Iris pigment epithelial cell (primary cell): Measurements from ENCODE around the gene CBLB.
A peak's percentile ranks its signal among the peaks of the same experiment; 100 is the strongest.

ENCODE experiments used
- DNase-seq: peaks from one replicate; pipeline ENCODE4 v3.0.0-alpha.2; 2011; ENCODE audit warnings: low read depth

The CBLB gene

DNA sequence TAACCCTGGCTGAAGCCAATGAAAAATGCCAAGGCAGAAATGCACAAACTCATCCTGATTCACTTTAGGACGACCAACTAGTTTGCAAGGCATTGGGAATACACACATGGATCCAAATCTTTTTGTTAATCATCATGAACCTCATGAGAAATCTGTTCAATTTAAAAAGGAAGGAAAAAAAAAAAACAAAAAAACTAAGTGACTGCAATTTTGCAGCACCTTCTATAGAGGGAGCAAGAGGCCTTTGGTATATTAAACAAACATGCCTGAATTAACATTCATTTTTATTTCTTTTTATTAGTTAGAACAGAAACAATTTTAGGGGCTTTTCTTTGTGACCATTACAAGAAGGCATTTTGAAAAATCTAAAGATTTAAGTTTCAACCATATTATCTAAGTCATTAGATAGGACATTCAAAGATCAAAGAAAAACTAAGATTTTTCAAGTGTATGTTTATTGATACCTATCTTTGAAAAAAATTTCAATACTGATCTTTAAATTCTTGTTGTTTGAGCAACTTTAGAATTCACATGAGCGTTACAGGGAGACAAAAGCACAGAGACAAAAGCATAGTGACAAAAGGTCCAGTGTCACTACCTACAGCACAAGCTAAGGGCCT is 182.4 kb downstream of the CBLB start:
- DNase-seq, result peak; percentile 47

DNA sequence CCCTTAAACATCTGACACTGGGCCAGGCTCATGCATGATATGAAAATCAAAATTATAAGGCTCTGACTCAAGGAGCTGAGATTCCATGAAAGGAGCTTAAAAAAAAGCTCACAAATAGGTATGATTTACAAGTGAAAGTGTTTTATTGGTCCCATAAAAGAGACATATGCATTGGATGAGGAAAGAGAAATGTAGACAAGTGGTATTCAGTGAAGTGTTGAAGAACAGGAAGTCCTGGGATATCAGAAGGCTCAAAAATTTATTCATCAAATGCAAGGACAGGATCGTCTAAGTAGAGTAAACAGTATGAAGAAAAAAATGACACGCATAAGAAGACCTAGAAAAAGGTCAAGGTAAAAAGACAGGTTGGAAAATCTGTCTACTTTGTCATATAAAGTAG is 188.9 kb downstream of the CBLB start:
- no peak for DNase-seq

DNA sequence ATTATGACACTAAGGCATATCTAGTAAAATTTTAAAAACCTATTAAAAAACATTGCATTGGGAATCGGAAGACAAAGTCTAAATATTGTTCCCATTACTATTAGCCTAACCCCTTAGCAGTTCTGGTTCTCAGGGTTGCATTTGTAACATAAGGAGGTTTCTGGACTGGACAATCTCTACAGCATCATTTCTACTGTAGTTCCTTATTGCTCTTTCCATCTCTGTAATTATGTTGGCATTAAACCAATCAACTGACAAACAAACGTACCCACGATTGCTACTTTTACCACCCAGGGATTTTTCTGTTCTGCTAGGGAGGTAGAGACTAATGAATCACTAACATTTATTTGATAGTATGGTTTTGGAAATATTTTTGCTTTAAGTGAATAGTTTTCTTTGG is 190.8 kb downstream of the CBLB start:
- no peak for DNase-seq

DNA sequence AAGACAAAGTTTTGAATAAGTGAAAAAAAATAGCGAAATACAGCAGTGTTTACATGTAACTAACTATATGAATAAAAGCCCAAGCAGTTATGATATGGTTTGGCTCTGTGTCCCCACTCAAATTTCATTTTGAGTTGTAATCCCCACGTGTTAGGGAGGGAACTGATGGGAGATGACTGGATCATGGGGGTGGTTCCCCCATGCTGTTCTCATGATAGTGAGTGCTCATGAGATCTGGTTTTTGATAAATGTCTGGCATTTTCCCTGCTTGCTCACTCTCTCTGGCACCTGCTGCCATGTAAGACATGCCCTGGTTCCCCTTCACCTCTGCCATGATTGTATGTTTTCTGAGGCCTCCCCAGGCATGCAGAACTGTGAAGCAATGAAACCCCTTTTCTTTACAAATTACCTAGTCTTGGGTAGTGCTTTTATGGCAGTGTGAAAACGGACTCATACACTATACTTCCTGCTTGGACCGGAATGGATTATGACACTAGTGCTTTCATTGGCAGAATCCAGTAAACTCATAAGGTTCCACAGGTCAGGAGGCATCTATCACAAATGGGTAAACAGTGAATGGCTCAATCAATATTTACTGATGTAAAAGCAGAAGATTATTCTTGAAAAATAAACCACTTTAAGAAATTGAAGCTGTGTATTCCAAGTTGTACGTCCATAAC is 192.1 kb downstream of the CBLB start:
- no peak for DNase-seq

DNA sequence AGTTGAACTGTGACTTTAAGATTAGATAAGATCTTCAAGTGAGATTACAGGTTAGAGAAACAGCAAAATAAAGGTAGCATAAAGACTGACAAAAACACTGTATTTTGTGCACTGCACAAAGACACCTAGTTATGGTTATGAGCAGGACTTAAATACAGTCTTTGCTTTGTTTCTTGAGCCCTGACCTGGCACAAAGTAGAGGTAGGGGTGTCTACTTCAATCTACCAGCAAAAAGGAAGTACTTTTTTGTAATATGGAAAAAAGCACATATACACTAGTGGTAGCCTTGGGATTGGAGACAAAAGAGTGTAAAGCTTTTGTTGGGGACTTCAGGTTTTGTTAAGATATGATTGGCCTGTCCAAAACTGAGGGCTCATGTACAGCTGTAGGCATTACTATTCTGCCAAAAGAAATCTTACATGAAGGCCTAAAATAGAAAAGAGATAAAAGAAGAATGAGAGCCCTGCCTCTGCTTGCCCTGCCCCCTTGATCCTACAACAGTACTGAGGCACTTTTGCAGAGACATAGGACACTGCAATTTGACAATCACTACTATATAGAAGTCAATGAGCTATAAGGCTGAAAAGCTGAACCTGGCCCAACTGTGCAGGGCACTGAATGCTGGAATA is 194.3 kb downstream of the CBLB start:
- no peak for DNase-seq

DNA sequence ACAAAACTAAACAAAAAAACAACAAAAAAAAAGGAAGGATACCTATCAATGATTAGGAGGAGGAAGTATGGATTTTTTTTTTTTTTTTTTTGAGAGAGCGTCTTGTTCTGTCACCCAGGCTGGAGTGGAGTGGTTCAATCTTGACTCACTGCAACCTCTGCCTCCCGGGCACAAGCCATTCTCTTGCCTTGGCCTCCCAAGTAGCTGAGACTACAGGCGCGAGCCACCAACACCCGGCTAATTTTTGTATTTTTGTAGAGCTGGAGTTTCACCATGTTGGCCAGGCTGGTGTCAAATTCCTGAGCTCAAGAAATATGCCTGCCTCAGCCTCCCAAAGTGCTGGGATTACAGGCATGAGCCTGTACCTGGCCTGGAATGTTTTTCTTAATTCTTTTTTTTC is 195.8 kb downstream of the CBLB start:
- DNase-seq, result no peak

DNA sequence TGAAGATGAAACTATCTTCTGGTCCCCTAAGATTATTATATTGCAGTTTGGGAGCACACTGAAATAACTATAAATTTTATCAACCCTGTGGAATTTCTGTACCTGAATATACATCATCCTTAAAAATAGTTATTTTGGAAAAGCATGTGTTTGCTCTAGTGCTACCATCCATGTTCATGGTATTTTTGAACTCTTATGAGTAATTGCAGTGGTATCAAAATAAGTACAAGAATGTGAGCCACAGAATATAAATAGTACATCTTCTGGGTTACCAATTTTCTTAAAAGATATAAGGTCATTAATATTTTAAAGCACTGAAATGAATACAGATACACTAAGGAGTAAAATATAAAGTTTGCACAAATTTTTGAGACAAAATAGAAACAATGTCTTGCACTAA is 206.5 kb downstream of the CBLB start:
- DNase-seq, result peak; percentile 44

DNA sequence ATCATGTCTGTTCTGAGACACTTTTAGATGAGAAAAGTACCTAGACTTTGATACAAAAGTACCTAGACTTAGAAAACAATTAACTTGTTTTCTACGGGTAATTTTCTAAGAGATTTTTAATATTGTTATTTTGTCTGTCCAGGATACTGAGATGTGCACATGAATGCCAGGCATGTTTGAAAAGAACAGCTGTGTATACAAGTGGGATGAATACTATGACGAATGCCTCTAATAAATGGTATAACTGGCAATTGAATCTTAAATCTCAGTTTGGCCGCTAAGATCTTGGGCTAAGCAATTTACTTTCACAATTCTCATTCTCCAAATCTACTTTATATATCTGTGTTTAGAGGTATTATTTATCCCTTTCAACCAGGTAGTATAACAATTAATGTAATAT is 207.4 kb downstream of the CBLB start:
- DNase-seq, result no peak

DNA sequence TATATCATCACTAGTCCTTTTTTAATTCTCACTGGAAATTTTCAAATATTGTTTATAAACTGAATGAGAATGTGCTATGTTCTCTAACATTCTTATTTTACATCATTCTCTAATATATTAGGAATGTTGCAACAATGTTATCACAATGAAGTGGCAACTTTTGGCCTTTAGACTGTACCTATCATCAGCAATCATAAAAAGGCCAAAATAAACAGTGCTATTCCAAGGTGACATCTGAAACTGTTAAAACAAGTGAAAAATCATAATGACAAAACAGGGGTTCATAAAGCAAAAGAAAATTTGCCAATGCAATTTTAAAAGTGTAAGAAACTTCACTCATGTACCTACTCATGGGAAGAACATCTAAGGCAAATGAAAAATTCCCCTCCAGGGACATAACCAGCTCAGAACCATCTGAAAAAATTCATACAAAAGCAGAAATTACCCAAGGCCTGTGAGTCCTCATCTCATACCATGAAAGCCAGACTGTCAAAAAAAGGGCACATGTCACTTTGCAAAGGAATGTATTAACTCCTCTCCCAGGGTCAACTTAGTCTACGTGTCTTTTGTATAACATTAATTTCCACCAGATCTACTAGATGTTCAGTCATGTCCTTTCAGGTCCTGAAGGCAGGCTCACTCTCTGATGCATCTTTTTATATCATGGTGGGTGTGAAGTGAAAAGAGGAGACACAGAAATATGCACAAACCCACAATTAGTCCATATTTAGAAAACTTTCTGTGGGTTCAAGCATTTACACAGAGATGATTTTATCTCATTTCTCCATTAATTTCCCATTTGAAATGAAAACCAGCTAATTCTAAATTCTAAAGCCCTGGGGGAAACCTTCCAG is 211.9 kb downstream of the CBLB start:
- DNase-seq, result no peak

DNA sequence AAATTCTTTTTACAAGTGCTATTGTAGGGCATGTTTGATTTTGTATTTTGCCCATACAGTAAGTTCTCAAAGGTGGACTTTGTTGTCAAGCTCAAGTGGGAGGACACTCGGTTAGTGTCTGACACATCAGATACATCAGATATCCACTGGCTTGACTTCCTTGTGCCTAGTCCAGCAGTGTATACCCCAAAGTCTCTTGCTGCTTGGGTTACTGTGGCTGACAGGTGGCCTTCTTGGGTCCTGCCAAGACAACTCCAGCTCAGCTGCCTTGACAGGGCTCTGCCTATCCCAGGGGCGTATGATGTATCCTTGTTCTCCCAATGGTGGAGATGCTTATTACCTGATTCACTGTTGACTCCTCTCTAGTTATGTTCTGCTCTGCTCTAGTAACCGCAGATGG is 214.9 kb downstream of the CBLB start:
- no peak for DNase-seq

DNA sequence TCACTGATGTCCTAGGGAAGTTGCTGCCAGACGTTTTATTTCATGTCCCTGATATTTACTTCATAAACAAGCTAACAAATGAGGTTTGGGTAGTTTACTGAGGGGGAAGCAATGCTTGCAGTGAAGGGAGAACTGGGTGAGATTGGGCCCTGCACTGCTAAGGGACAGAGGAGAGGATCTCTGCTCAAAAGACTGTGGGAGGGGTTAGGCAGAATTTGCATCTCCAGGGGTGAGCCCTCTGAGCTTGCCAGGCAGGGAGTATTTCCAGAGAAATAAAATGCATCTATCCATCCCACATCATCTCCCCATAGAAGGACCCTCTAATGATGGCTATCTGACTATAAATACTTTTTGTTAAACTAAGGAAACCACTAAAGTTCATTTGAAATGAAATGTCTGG is 215.6 kb downstream of the CBLB start:
- no peak for DNase-seq

DNA sequence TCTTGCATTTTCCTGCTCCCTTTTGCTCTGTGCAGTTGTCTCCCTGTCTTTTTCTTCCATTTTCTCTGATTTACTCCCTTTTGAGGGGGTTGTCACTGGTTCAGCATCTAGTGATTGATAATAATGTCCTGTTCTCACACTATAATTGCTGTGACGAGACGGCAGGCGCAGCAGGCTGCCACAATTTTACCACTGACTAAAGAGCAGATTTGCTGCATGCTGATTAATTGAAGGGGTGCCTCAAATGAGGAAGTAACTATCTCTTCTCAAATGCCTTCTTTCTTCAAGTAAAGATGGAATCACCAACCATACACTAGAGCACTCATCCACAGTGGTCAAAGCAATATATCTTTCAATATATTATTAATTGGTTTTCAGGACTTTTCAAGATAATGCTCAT is 219.3 kb downstream of the CBLB start:
- DNase-seq, result no peak

DNA sequence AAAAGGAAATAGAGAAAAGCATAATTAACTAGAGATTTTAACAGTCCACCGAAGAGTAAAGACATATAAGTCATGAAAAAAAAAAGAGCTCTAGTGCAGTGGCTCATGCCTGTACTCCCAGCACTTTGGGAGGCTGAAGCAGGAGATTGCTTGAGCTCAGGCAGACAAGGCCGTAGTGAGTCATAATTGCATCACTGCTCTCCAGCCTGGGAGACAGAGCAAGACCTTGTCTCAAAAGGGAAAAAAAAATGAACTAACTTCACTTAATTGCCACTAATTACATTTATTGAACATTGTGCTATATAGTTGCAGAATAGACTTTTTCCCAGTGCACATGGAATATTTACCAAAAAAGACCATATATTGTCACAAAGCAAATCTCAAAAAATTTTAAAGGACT is 221.8 kb downstream of the CBLB start:
- DNase-seq, result peak; percentile 97

DNA sequence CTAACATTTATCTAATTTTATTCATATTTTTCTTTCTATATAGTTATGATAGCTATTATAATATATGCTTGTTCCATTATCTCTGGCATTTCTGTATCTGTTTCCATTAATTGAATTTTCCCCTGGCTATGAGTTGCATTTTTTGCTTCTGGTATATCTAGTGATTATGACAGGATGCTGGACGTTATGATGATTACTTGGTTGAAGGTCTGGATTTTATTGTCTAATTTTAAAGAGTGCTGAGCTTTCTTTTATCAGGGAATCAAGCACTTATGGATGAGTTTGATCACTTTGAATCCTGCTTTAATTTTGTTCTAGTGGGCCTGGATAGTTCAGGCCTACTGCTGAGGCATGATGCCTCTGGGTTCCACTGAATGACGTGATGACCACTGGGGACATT is 229.7 kb downstream of the CBLB start:
- DNase-seq, result no peak

DNA sequence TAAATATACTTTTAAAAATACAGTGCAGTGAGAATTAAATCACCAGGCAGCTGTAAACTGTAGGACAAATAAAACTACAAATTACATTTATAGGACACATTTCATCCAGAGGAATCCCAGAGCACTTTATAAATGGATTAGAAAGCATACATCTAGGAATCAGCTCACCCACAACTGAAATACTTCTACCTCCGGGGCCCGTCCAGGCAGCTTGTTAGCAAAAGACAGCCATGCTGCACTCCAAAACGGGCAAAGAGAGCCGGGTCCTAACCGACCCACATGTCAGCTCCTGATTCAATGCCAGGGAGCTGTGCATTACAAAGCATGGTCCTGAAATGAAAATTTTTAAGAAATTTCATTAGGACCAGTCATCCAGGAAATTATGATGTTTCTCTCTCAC is 234.1 kb downstream of the CBLB start:
- no peak for DNase-seq

DNA sequence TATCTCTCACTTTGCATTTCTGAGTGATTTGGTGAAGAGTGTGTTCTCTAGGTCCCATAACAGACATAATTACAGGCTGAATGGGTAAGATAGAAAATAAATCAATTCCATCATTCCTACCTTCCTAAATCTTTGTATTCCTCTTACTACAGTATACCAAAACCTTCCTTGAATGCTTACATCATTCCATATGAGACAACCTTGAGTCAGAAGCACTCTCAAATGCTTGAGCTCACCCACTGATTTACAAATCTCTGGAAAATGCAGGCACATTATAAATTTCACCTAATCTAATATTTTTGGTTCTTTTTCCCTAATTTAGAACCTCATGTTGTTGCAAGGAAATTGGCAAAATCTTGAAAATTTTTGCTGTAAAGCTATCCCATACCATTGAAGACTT is 239.1 kb downstream of the CBLB start:
- no peak for DNase-seq

DNA sequence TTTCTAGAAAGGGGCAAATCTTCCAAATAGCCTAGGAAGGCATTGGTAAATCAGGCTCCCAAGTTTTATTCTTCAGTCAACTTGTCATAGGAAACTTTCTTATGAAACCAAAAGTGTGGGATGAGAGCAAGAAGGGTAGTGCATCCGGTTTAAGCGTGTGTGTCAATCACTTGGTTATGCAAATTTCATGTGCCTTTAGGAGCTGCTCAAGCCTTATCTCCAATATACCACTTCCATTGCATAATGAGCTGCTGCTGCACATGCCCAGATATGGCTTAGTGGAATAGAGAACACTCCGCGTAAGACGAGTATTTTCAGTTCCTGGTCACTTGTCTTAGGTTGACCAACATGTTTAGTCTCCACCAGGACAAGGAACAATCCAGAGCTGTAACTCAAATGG is 242.1 kb downstream of the CBLB start:
- DNase-seq, result no peak

DNA sequence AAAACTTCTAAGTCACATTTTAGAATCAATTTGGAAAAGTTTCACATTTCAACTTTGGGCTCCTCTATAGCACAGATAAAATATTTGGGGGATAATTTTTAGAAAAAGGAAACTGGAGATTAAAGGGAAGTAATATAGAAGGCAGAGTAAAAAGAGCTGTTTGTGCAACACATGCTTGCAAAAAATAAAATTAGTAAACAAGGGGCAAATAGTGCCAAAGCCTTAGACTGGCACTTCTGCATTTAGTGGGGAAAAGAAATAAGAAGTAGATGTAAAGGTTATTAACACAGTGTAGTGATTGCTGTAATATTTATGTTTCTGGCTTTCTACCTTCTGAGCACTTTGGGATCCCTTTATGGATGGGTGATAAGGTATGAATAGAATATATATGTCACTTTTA is 246.6 kb downstream of the CBLB start:
- no peak for DNase-seq

DNA sequence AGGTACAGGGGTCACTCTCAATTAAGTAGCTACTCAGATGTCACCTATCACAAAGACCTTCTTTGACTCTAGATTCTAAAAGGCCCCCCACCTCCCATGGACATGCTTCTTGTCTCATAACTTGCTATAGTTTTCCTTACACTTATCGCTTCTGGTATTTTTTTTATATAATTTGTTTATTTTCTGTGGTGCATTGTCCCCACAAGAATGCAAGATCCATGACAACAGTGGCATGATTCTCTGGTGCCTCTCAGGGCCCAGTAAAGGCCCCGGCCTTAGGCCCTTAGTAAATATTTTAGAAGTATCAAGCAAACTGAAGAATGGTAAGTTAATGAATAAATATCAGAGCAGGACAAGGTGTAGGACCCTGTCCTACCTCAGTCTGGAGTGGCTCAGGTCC is 248.6 kb downstream of the CBLB start:
- no peak for DNase-seq

DNA sequence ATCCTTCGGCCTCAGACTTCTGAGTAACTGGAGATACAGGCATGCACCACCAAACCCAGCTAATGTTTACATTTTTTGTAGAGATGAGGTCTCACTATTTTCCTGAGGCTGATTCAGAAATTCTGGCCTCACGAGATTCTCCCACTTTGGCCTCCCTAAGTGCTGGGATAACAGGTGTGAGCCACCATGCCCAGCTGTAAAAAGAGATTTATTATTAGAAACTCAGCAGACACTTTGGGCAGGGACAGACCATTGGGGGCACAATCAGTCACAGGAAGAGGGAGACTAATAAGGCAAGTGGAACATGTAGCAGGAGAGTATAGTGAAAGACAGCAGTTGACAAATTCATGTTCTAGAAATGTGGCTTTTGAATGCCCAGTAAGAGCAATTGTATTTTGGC is 249.2 kb downstream of the CBLB start:
- no peak for DNase-seq

DNA sequence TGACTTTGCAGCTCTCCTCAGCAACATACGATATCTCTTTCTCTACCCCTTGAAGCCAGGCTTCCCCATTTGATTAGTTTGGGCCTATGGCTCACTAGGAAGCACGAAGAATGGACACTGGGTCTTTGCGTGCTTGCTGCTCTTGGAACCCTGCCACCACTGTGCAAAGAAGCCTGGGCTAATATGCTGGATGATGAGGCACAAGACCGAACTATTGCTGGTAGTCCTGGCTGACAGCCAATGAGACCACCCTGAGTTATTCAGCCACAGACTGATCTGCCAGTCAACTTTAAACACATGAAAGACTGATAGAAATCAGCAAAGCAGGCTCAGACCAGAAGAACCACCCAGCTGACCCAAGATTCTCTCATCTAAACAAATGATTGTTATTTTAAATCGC is 250.3 kb downstream of the CBLB start:
- DNase-seq, result no peak

DNA sequence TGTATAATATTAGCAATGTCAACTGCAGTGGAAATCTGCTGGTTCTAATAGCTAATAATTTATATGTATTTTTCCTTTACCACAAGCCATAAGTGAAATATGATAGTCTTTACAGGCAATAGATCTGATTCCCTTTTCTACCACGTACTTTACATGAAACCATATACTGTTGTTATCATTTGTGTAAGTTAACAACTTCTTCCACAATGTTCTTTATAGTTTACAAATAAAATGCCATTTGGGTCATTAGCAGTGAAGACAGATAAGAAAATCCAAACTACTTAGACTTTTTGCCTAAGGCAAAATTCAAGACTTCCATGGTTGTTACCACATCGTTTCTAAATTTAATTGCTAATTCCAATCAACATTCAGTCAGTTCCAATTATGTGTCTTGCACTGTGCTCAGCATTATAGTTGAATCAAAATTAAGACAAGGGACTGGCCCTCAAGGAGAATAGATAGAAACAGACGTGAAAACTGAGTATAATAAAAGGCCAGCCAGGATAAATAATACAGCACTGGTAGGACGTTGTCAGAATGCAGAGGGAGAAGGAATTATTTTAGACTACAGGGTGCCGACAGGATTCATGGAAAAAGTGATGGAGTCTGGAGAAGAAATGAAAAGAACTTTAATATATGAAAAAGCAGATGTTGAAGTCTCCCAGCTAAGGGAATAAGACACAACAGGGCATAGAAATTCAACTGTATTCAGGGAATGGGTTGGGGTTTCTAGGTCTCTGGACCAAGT is 252.3 kb downstream of the CBLB start:
- DNase-seq, result no peak
